MM.1S (cell line): Measurements from ENCODE around the gene RNF43.

ENCODE experiments used
- EZH2 ChIP-seq: fragments of 300-600 bp; sonication (generic); optimal IDR thresholded peaks from 2 replicates; pipeline ENCODE3; 2017; ENCODE audit warnings: low read depth, mild to moderate bottlenecking, antibody characterized with exemption, low read length, mixed read lengths
- TF ChIP-seq, protein P1 (sequence below): fragments of 300-600 bp; sonication (generic); IDR thresholded peaks from 2 replicates; pipeline ENCODE4 v1.5.1; 2016; ENCODE audit warnings: antibody characterized with exemption, low read length, mixed read lengths

DNA sequence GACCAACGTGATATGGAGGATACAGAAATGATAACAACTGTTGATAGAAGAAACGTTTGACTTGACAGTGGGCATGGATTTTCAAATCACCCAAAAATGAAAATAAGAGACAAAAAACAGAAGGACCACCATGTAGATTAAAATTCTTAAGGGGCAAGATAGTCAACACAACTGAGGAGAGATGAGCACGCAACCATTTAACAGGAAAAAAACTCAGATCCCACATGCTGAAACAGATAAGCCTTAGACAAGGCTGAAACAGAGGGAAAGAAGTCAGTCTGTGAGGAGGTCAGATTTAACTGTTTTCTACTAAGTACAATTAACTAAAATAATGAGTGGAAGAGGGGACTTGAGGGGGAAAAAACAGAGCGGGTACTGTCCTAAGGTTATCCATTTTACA is 21.2 kb downstream of the RNF43 start:
- TF ChIP-seq EZH2 = no peak
- TF ChIP-seq, protein P1, sequence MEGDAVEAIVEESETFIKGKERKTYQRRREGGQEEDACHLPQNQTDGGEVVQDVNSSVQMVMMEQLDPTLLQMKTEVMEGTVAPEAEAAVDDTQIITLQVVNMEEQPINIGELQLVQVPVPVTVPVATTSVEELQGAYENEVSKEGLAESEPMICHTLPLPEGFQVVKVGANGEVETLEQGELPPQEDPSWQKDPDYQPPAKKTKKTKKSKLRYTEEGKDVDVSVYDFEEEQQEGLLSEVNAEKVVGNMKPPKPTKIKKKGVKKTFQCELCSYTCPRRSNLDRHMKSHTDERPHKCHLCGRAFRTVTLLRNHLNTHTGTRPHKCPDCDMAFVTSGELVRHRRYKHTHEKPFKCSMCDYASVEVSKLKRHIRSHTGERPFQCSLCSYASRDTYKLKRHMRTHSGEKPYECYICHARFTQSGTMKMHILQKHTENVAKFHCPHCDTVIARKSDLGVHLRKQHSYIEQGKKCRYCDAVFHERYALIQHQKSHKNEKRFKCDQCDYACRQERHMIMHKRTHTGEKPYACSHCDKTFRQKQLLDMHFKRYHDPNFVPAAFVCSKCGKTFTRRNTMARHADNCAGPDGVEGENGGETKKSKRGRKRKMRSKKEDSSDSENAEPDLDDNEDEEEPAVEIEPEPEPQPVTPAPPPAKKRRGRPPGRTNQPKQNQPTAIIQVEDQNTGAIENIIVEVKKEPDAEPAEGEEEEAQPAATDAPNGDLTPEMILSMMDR = no peak
